PC-9 (cell line): ENCODE measurements around the gene C1orf35.

Experiments used
- EZH2 ChIP-seq: fragments of 200-600 bp; sonication (generic); IDR thresholded peaks from 2 replicates; pipeline ENCODE4 v1.8.0; 2017; ENCODE audit warnings: antibody characterized with exemption, low read depth
- TF ChIP-seq, protein P1 (sequence below): fragments of 200-600 bp; sonication (generic); conservative IDR thresholded peaks from 2 replicates; pipeline ENCODE4 v1.6.1; 2017; ENCODE audit warnings: mixed run types, antibody characterized with exemption, mild to moderate bottlenecking, moderate library complexity

DNA sequence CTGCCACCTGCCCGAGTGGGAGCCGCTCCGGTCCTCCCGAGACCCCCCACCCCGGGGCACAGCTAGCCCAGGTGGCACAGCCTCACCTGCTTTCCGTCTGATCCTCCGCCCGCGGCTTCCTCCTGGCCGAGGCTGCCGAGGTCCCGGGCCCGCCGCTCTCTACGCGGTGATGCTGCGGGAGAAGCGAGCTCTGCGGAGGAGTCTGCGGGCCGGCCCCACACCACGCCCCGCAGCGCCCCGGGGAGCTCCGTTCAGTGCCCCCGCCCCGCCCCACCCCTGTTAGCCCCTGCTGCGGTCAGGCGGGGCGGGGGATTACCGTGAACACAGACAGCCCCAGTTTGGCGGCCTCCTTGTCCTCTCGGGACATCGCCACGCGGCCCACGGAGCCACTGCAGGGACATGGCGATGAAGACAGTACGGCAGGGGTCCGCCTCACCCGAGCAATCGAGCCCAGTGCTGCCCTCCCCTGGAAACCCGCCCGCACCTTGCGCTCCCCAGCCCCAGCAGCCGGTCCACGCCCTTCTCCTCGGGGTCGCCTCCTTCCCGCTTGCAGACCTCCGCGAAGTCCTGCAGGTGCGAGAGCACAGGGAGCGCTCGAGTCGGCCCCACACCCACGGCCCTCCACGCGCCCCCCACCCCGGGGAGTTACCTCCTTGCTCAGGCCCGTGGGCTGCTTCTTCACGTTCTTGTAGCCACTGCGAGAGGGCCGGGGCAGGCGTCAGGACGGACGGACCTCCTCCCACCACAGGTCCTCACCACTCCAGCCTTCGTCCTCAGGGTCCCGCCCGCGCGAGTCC is 933 bp downstream of the C1orf35 start:
- TF ChIP-seq, protein P1, sequence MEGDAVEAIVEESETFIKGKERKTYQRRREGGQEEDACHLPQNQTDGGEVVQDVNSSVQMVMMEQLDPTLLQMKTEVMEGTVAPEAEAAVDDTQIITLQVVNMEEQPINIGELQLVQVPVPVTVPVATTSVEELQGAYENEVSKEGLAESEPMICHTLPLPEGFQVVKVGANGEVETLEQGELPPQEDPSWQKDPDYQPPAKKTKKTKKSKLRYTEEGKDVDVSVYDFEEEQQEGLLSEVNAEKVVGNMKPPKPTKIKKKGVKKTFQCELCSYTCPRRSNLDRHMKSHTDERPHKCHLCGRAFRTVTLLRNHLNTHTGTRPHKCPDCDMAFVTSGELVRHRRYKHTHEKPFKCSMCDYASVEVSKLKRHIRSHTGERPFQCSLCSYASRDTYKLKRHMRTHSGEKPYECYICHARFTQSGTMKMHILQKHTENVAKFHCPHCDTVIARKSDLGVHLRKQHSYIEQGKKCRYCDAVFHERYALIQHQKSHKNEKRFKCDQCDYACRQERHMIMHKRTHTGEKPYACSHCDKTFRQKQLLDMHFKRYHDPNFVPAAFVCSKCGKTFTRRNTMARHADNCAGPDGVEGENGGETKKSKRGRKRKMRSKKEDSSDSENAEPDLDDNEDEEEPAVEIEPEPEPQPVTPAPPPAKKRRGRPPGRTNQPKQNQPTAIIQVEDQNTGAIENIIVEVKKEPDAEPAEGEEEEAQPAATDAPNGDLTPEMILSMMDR = no peak; the same call in 1 of the 2 replicates
- TF ChIP-seq EZH2 = no peak
